ENCODE measurements around the gene ZDHHC6. TPM values are rescaled to one million over a fixed set of nuclear protein-coding genes. Genes with fewer than 3 reads are reported as not detected.

The ZDHHC6 gene
- total RNA-seq, 2 experiments from 2014 or later, result 31.5 to 33.8 TPM

DNA sequence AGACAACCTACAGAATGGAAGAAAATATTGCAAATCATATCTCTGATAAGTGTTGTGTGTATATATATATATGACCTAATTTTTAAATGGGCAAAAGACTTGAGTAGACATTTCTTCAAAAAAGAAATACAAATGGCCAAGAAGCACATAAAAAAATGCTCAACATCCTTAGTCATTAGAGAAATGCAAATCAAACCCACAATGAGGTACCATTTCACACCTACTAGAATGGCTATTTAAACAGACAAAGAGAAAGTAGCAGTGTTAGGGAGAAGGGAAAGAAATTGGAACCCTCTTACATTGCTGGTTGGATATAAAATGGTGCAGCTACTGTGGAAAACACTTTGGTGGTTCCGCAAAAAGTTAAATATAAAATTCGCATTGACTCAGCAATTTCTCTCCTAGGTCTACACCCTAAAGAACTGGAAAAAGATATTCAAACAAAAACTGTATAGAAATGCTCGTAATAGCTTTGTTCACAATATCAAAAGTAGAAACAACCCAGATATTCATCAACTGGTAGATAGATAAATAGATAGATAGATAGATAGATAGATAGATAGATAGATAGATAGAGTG is 56.5 kb downstream of the ZDHHC6 start:
- POLR2A ChIA-PET, result no interaction called here
- no TSS peak for BruUV-seq (replicated peaks)

DNA sequence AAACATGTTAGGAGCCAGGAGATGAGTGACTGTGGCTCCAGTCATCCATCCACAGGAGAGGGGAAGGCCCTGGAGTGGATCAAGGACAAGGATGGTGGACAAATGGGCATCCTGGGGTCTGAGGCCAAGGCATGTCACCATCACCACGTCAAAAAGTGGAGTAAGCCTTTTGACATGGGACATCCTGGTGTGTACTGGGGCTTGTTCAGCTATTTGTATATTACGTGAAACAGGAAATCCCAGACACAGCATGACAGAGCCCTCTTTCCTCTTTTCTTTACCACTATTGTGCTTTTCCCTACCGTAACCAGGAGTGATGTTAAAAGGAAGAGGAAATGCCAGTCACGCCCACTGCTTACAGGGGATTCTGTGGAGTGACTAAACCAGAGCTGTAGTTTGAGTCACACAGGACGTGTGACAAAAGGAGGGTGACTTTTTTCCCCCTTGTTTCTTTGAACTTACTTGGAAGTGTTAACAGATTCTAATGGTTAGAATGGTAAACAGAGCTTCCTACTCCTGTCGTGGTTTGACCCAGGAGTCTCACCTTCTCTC is 57.4 kb downstream of the ZDHHC6 start:
- intact Hi-C loops (cut with micrococcal nuclease; ENCODE audit: unreplicated experiment), result no loop called here
- H3K79me2 ChIP-seq (ENCODE audit: insufficient read depth, low read depth, low read length), result peaks cover 5% of the 10 kb centered on the region; the same call in 1 of the 2 replicates
- POLR2A ChIA-PET, result no interaction called here

More for the DNA sequence above, 56.5 kb downstream of the ZDHHC6 start:
- H3K9me3 ChIP-seq (ENCODE audit: low read length), result no peaks in the 10 kb centered on the region
- H2AFZ ChIP-seq (ENCODE audit: low read length), result no peak overlapping the region
- no peak for TF ChIP-seq EZH2phosphoT487 (IDR thresholded peaks at IDR 0.05; ENCODE audit: borderline replicate concordance, low read depth, low read length)
- TF ChIP-seq, protein P1, sequence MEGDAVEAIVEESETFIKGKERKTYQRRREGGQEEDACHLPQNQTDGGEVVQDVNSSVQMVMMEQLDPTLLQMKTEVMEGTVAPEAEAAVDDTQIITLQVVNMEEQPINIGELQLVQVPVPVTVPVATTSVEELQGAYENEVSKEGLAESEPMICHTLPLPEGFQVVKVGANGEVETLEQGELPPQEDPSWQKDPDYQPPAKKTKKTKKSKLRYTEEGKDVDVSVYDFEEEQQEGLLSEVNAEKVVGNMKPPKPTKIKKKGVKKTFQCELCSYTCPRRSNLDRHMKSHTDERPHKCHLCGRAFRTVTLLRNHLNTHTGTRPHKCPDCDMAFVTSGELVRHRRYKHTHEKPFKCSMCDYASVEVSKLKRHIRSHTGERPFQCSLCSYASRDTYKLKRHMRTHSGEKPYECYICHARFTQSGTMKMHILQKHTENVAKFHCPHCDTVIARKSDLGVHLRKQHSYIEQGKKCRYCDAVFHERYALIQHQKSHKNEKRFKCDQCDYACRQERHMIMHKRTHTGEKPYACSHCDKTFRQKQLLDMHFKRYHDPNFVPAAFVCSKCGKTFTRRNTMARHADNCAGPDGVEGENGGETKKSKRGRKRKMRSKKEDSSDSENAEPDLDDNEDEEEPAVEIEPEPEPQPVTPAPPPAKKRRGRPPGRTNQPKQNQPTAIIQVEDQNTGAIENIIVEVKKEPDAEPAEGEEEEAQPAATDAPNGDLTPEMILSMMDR (conservative IDR thresholded peaks at IDR 0.05; ENCODE audit: low read length), result no peak
- H3K4me1 ChIP-seq (ENCODE audit: insufficient read depth, low read length, poor library complexity, severe bottlenecking), result peaks cover 8% of the 10 kb centered on the region
- peaks cover 5% of the 10 kb centered on the region; the same call in 1 of the 2 replicates for H3K79me2 ChIP-seq (ENCODE audit: insufficient read depth, low read depth, low read length)
- H3K27ac ChIP-seq (ENCODE audit: low read depth, low read length, poor library complexity, severe bottlenecking), result no peak overlapping the region
- intact Hi-C loops (cut with micrococcal nuclease; ENCODE audit: unreplicated experiment), result no loop called here
- no peak for DNase-seq (ENCODE audit: low spot score)
- no peaks in the 10 kb centered on the region for H4K20me1 ChIP-seq (ENCODE audit: insufficient read depth, low read length)
- CTCF ChIA-PET (ENCODE audit: unreplicated experiment), result no interaction called here
- H3K4me3 ChIP-seq (ENCODE audit: low read depth, low read length, poor library complexity, severe bottlenecking), result no peak overlapping the region
- no peak overlapping the region for H3K4me2 ChIP-seq (ENCODE audit: low read length)
- no peaks in the 10 kb centered on the region; the same call in 1 of the 2 replicates for H3K9me2 ChIP-seq (ENCODE audit: insufficient read depth, low read length)
- H3K36me3 ChIP-seq (ENCODE audit: insufficient read depth, low read length), result peaks cover 9% of the 10 kb centered on the region

More for the DNA sequence above, 57.4 kb downstream of the ZDHHC6 start:
- Histone ChIP-seq H3K36me3 (ENCODE audit: insufficient read depth, low read length) (0 out of 2 replicates have a peak, but pooled peaks cover under 1% of the 10 kb centered on the region), H3K9me2 (ENCODE audit: insufficient read depth, low read length) (no peaks in the 10 kb centered on the region; the same call in 1 of the 2 replicates), H3K4me1 (ENCODE audit: insufficient read depth, low read length, poor library complexity, severe bottlenecking) (peaks cover 8% of the 10 kb centered on the region), H3K4me3 (ENCODE audit: low read depth, low read length, poor library complexity, severe bottlenecking) (no peak overlapping the region), H3K27ac (ENCODE audit: low read depth, low read length, poor library complexity, severe bottlenecking) (no peak overlapping the region), H2AFZ (ENCODE audit: low read length) (no peak overlapping the region), H3K4me2 (ENCODE audit: low read length) (peak overlapping the region; percentile 24; the same call in 1 of the 2 replicates), H4K20me1 (ENCODE audit: insufficient read depth, low read length) (no peaks in the 10 kb centered on the region), H3K9me3 (ENCODE audit: low read length) (no peaks in the 10 kb centered on the region)
- CTCF ChIA-PET (ENCODE audit: unreplicated experiment), result no interaction called here
- peak; percentile 17 for DNase-seq (ENCODE audit: low spot score)
- TF ChIP-seq EZH2phosphoT487 (IDR thresholded peaks at IDR 0.05; ENCODE audit: borderline replicate concordance, low read depth, low read length), result no peak
- TF ChIP-seq, protein P1 (conservative IDR thresholded peaks at IDR 0.05; ENCODE audit: low read length), result no peak
- BruUV-seq (replicated peaks), result no TSS peak
